ENCODE measurements around the gene LETM1. TPM values are rescaled to one million over a fixed set of nuclear protein-coding genes. Genes with fewer than 3 reads are reported as not detected.

LETM1 gene
- total RNA-seq, 1 donor from 2014 or later, result 42.6 TPM

DNA sequence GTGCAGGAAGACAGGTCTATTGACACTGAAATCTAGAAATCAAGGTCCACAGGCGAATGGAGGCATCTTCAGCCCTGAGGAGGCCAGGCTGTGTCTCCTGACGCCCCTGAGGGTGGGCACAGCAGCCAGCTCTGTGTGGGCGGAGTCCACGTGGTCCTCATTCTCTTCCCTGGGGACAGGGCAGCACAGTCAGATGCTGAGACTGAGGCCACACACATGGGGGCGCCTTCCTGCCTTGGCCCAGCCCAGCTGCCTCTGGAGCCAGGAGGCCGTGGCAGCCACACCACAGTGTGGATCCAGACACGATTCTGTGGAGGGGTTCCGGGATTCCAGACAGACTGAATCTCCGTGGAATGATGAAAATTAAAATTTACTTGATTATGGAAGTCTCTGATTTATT is 42.0 kb downstream of the LETM1 start:
- no peak for DNase-seq (ENCODE audit: low read depth)
- no peak overlapping the region for H3K4me3 ChIP-seq (ENCODE audit: low read depth, low read length)
- TF ChIP-seq, protein P1, sequence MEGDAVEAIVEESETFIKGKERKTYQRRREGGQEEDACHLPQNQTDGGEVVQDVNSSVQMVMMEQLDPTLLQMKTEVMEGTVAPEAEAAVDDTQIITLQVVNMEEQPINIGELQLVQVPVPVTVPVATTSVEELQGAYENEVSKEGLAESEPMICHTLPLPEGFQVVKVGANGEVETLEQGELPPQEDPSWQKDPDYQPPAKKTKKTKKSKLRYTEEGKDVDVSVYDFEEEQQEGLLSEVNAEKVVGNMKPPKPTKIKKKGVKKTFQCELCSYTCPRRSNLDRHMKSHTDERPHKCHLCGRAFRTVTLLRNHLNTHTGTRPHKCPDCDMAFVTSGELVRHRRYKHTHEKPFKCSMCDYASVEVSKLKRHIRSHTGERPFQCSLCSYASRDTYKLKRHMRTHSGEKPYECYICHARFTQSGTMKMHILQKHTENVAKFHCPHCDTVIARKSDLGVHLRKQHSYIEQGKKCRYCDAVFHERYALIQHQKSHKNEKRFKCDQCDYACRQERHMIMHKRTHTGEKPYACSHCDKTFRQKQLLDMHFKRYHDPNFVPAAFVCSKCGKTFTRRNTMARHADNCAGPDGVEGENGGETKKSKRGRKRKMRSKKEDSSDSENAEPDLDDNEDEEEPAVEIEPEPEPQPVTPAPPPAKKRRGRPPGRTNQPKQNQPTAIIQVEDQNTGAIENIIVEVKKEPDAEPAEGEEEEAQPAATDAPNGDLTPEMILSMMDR (conservative IDR thresholded peaks at IDR 0.05; ENCODE audit: low read depth, low read length), result peak; percentile 30

DNA sequence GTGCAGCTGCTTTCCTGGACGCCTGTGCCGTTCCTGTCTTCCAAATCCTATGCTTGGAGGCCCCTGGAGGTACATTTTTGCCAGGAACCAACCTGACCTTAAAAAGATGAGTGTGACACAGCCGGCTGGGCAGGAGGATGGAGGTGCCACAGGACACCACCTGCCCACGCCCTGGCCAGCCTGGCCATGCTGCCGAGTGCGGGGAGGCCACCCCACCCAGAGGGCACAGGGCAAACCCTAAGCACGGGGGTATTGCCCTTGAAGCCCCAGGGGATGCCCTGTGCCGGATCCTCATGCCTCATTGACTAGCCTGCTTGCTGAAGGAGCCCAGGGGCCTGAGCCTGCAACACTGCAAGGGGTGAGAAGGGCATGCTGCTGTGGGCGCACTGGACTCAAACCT is 42.7 kb downstream of the LETM1 start:
- TF ChIP-seq, protein P1 (conservative IDR thresholded peaks at IDR 0.05; ENCODE audit: low read depth, low read length), result no peak
- no peak for DNase-seq (ENCODE audit: low read depth)

DNA sequence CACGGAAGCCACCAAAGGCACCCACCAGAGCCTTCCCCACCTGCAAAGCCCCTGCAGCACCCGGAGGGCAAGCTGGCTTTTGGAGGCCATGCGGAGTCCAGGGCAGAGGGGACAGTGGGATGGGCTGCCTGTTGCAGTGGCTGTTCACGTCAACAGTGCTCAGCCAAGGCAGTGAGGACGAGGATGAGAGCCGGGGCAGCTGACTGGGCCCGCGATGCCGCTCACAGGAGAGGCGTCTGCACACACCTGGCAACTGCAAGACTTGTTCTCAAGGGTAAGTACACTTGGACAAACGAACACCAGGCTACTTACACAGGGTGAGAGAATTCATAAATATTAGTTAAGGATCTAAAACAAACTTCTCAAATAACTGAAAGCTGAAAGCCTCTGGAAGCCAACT is 43.2 kb downstream of the LETM1 start:
- no peak for DNase-seq (ENCODE audit: low read depth)
- TF ChIP-seq, protein P1 (conservative IDR thresholded peaks at IDR 0.05; ENCODE audit: low read depth, low read length), result no peak
- no peak overlapping the region for H3K4me3 ChIP-seq (ENCODE audit: low read depth, low read length)

More for the DNA sequence above, 42.7 kb downstream of the LETM1 start:
- no peak overlapping the region for H3K4me3 ChIP-seq (ENCODE audit: low read depth, low read length)

DNA sequence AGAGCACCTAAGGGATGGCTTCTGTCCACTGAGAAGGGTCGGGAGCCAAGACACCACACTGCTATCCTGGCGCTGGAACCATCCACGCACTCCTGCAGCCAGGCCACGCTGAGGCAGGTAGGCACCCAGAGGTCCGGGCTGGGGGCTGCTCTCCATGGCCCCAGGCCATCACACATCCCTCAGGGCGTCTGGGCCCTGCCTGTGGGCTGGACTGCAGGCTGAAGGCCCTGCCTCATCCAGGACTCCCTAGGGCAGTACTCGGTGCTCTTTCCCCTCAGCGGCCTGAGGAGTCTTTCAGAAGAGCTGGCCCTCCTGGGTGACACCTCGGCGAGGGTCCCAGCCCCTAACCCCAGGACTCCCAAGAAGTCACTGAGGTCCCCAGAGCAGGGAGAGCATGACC is 45.2 kb downstream of the LETM1 start:
- DNase-seq (ENCODE audit: low read depth), result no peak
- no peak overlapping the region for H3K4me3 ChIP-seq (ENCODE audit: low read depth, low read length)
- TF ChIP-seq, protein P1 (conservative IDR thresholded peaks at IDR 0.05; ENCODE audit: low read depth, low read length), result no peak

DNA sequence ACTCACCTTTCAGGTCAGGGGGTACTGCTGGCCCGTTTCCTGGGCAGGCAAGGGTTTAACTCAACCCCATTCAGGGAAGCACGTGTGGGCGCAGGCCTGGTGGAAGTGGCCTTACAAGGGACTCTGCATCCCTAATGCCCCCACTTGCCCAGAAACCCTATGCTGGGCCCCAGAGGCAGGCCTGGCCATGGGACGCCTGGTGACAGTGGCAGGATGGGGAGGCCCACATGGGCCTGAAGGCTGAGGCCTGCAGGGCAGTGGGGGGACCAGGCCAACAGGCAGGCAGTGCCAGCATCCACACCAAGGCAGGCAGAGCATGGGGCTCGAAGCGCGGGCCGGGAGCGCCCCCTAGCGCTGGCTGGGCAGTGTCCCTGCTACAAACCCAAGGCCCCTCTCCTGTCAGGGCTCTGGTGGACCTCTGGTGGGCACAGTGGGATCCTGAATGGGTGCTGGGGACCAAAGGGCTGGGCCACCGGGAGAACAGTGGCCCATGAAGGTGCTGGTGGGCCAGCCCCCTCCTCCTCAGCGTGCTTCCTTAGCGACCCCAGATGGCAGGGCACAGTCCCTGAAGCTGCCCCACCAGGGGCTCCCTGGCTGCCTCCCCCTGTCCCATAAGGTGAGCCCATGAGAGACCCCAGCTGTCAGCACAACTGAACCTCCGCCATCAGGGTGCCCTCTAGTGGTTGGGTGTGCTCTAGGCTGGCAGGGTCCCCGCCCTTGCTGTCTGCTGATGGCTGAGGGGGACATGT is 46.0 kb downstream of the LETM1 start:
- TF ChIP-seq, protein P1 (conservative IDR thresholded peaks at IDR 0.05; ENCODE audit: low read depth, low read length), result peak; percentile 80
- DNase-seq (ENCODE audit: low read depth), result no peak
- no peak overlapping the region for H3K4me3 ChIP-seq (ENCODE audit: low read depth, low read length)

DNA sequence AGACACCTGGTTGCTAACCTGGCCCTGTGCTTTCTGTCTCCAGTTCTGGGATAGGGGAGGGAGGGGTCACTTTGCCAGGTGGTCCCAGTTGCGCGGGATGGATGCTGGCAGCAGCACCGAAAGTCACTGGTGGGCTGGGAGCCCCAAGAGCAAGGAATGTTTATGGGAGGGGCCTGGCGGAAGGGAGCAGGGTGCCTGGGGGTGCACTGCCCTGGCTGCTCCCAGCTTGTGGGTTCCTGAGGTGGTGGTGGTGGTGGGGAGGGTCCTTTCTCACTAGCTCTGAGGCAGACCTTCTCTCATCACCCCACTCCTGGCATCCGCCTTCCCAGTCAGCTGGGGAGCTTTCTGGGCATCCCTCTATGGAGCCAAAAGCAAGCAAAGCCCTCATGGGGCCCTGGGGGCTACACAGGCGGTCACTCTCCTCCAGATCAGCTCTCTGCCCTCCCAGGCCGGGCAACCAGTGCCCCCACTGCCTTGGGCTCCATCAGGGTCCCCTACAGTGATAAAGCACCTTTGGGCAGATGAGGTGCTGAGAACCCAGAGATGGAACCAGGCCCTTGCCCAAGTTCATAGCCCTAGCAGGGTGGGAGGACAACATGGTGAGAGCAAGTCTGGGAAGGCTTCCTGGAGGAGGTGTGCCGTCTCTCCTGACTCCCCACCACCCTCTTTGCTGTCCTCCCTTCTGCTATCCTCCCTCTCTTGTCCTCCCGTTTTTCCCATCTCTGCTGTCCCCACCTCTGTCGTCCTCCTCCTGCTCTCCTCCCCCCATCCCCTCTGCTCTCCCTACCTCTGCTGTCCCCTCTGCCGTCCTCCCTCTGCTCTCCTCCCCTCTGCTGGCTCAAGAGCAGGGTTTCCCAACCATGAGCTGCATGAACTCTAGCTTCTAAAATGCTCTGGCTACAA is 46.9 kb downstream of the LETM1 start:
- TF ChIP-seq, protein P1 (conservative IDR thresholded peaks at IDR 0.05; ENCODE audit: low read depth, low read length), result no peak
- no peak for DNase-seq (ENCODE audit: low read depth)
- H3K4me3 ChIP-seq (ENCODE audit: low read depth, low read length), result no peak overlapping the region

Measured in epithelial cell of proximal tubule (primary cell).